Smooth muscle cell (in vitro differentiated cells): Measurements from ENCODE around the gene CLEC2B. TPM values are rescaled to one million over a fixed set of nuclear protein-coding genes. Genes with fewer than 3 reads are reported as not detected.
"Not testable (repeated sequence)": the region's sequence is repeated elsewhere in the genome, so short reads cannot be mapped to it uniquely, and the experiment has no call there.

ENCODE experiments used
- DNase-seq: peaks from one replicate; lab custom pipeline; 2025; ENCODE audit not compliant: unreplicated experiment; lab: John Stamatoyannopoulos, UW
- H2AFZ ChIP-seq: fragments of 200-600 bp; sonication (generic); 2 replicates; pipeline ENCODE4 v1.6.0; 2016; ENCODE audit warnings: antibody characterized with exemption, low read depth, mild to moderate bottlenecking
- H3F3A ChIP-seq: fragments of 200-600 bp; sonication (generic); 2 replicates; pipeline ENCODE4 v1.6.0; 2017; ENCODE audit warnings: antibody characterized with exemption, low read depth
- H3K27ac ChIP-seq: fragments of 200-600 bp; sonication (generic); 2 replicates; pipeline ENCODE4 v1.5.1; 2016; ENCODE audit warnings: low read depth, mild to moderate bottlenecking
- H3K27me3 ChIP-seq: fragments of 200-600 bp; sonication (generic); 2 replicates; pipeline ENCODE4 v1.6.1; 2016; ENCODE audit warnings: low read depth, mild to moderate bottlenecking
- H3K36me3 ChIP-seq: fragments of 200-600 bp; sonication (generic); 2 replicates; pipeline ENCODE4 v1.5.1; 2016; ENCODE audit warnings: low read depth
- H3K4me1 ChIP-seq: fragments of 200-600 bp; sonication (generic); 2 replicates; pipeline ENCODE4 v1.5.1; 2016; ENCODE audit warnings: low read depth
- H3K4me2 ChIP-seq: fragments of 200-600 bp; sonication (generic); 2 replicates; pipeline ENCODE4 v1.6.0; 2016; ENCODE audit warnings: mild to moderate bottlenecking
- H3K4me3 ChIP-seq: fragments of 200-600 bp; sonication (generic); 2 replicates; pipeline ENCODE4 v1.5.1; 2016; ENCODE audit warnings: mild to moderate bottlenecking
- H3K79me2 ChIP-seq: fragments of 200-600 bp; sonication (generic); 2 replicates; pipeline ENCODE4 v1.6.0; 2016; ENCODE audit warnings: low read depth, mild to moderate bottlenecking
- H3K9ac ChIP-seq: fragments of 200-600 bp; sonication (generic); 2 replicates; pipeline ENCODE4 v1.6.0; 2016; ENCODE audit warnings: low read depth
- H3K9me3 ChIP-seq: fragments of 200-600 bp; sonication (generic); replicated peaks from 2 replicates; pipeline ENCODE4 v1.5.1; 2016; ENCODE audit warnings: low read depth
- H4K20me1 ChIP-seq: fragments of 200-600 bp; sonication (generic); 2 replicates; pipeline ENCODE4 v1.6.0; 2016; ENCODE audit warnings: low read depth
- CTCF ChIP-seq: fragments of 200-600 bp; sonication (generic); IDR thresholded peaks from 2 replicates; pipeline ENCODE4 v1.5.1; 2017; ENCODE audit warnings: borderline replicate concordance, mild to moderate bottlenecking, antibody characterized with exemption; ENCODE audit not compliant: insufficient read depth, poor library complexity, severe bottlenecking
- WGBS: methylation state at CpG from one replicate; pipeline ENCODE4 v1.1.7; 2016; ENCODE audit warnings: low lambda C conversion rate; 5-methylcytosine and 5-hydroxymethylcytosine counted together
- polyA plus RNA-seq: library from polyadenylated mRNA; unstranded; fragments of >200 nt; fragmentation: Nextera tagmentation; extraction: Ambion mirVana; gene quantifications from 2 replicates; pipeline ENCODE4 v1.2.1, GENCODE V29; 2016
- total RNA-seq: library from RNA; depleted of rRNA; stranded (reverse); fragments of >200 nt; gene quantifications from 2 replicates; pipeline ENCODE4 v1.2.3, GENCODE V29; 2014

Gene CLEC2B
- total and polyA plus RNA-seq, 2 experiments from 2014 or later: 12.0 to 13.6 TPM

DNA sequence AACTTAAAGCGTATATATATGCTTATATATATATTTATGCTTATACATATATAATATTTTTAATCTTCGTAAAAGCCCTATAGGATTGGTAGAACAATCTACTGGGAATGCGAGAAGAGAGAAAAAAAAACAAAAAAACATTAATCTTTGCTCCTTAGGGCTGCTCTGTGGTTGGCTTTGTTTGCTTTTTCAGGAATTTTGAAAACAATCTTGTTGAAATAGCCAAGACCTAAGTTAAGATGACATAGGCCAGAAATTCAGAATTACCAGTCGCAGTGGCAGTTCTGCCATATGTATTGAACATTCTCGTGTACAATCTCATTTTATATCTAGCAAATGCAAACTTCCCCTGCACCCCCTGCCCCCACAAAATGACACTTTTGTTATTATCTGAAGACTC is 12.8 kb upstream of the CLEC2B start:
- Histone ChIP-seq H3K4me3 (no peak overlapping the region), H3K36me3 (no peaks in the 10 kb centered on the region), H3K9ac (no peak overlapping the region), H2AFZ (no peak overlapping the region), H3K27ac (no peak overlapping the region), H3K4me2 (no peak overlapping the region), H3K27me3 (no peaks in the 10 kb centered on the region), H3K9me3 (no peaks in the 10 kb centered on the region), H4K20me1 (no peaks in the 10 kb centered on the region), H3K79me2 (no peaks in the 10 kb centered on the region), H3K4me1 (no peaks in the 10 kb centered on the region), H3F3A (no peaks in the 10 kb centered on the region)
- no peak for TF ChIP-seq CTCF
- WGBS: 91% methylated on average over 5 of the region's 5 CpGs
- no peak for DNase-seq

DNA sequence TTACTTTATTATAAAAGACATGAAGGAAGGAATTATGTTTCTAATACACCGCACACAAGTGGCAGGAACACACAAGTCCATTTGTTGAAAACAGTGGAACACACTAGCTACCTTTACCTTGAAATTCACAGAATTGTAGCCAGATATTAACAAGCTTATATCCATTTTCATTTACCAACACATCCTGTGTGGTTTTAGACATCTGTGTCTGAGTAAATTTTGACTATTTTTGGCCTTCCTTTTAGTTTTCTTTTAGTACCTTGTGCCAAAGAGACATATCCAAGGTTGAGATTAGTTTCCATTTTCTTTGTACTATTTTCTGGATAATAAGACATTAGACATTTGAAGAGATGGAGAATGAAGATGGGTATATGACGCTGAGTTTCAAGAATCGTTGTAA is 12.1 kb upstream of the CLEC2B start, which contains the start of gene KLRF2:
Gene KLRF2, plus strand, starts transcription at position 244 of the 400 bp plus-strand sequence. Its CDS starts 107 bp downstream, at position 351.
- H2AFZ ChIP-seq: no peak within 1 kb of the TSS
- H3K9me3 ChIP-seq: no peaks in the 10 kb centered on the region
- no peak for DNase-seq
- no peak within 1 kb of the TSS for H3K4me3 ChIP-seq
- H3K27me3 ChIP-seq: no peaks in the 10 kb centered on the region
- no peak within 1 kb of the TSS for H3K9ac ChIP-seq
- no peak within 1 kb of the TSS for H3K4me2 ChIP-seq
- H3K27ac ChIP-seq: no peak within 1 kb of the TSS
- TF ChIP-seq CTCF: no peak
- H3K79me2 ChIP-seq: no peaks in the 10 kb centered on the region
- H3K4me1 ChIP-seq: no peaks in the 10 kb centered on the region
- 100% methylated on average over 3 of the region's 3 CpGs for WGBS
- H4K20me1 ChIP-seq: no peaks in the 10 kb centered on the region
- H3F3A ChIP-seq: no peaks in the 10 kb centered on the region
- H3K36me3 ChIP-seq: no peaks in the 10 kb centered on the region

- no peaks in the 10 kb centered on the region for H3K4me1 ChIP-seq
- H3K9me3 ChIP-seq: no peaks in the 10 kb centered on the region
- no peaks in the 10 kb centered on the region for H3K36me3 ChIP-seq
Measured at GRCh38 chr12:9880532-9881078, 11.5 kb upstream of the CLEC2B start.

DNA sequence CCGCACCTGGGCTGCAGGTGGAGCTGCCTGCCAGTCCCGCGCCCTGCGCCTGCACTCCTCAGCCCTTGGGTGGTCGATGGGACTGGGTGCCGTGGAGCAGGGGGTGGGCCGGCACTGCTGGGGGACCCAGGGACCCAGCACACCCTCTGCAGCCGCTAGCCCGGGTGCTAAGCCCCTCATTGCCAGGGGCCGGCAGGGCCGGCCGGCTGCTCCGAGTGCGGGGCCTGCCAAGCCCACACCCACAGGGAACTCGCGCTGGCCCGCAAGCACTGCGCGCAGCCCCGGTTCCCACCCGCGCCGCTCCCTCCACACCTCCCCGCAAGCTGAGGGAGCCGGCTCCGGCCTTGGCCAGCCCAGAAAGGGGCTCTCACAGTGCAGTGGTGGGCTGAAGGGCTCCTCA is 7.0 kb upstream of the CLEC2B start:
- H3K9me3 ChIP-seq, H3K27ac ChIP-seq, H3K27me3 ChIP-seq, H4K20me1 ChIP-seq, H2AFZ ChIP-seq, H3K4me3 ChIP-seq, H3K9ac ChIP-seq, H3F3A ChIP-seq, H3K36me3 ChIP-seq, H3K79me2 ChIP-seq, DNase-seq, H3K4me2 ChIP-seq: not testable (repeated sequence)
- over 99% methylated on average over 21 of the region's 26 CpGs for WGBS
- peaks cover 14% of the 10 kb centered on the region for H3K4me1 ChIP-seq

More at GRCh38 chr12:9880532-9881078, 11.5 kb upstream of the CLEC2B start:
- DNase-seq: no peak
- Histone ChIP-seq H3K4me3 (no peak overlapping the region), H3K27me3 (no peaks in the 10 kb centered on the region), H3K4me2 (no peak overlapping the region), H3K27ac (no peak overlapping the region), H2AFZ (no peak overlapping the region), H3K9ac (no peak overlapping the region), H3F3A (no peaks in the 10 kb centered on the region), H4K20me1 (no peaks in the 10 kb centered on the region), H3K79me2 (no peaks in the 10 kb centered on the region)
- TF ChIP-seq CTCF: no peak
- 80% methylated on average over 4 of the region's 4 CpGs for WGBS
